GM23248 (cell line): Measurements from ENCODE around the gene CDON.

Source experiments
- EZH2 ChIP-seq: fragments of 200-600 bp; sonication (generic); IDR thresholded peaks from 2 replicates; pipeline ENCODE4 v1.6.1; 2018; ENCODE audit warnings: antibody characterized with exemption, mild to moderate bottlenecking; ENCODE audit not compliant: insufficient read depth, poor library complexity, severe bottlenecking
- EZH2phosphoT487 ChIP-seq: fragments of 200-600 bp; sonication (generic); IDR thresholded peaks from 2 replicates; pipeline ENCODE4 v1.6.1; 2018; ENCODE audit warnings: antibody characterized with exemption, moderate library complexity, mild to moderate bottlenecking, low read depth; ENCODE audit not compliant: insufficient read depth

- TF ChIP-seq EZH2 (no peak), EZH2phosphoT487 (no peak)
These were observed 19.8 kb upstream of the CDON start for GRCh38 chr11:126082251-126083109.
